NCI-H2081 treated with DMSO at 0.1 percent for 48 hours (cell line): ENCODE measurements around the gene PTPN3.
"Not testable (repeated sequence)": the region's sequence is repeated elsewhere in the genome, so short reads cannot be mapped to it uniquely, and the experiment has no call there.

ENCODE experiments used
- DNase-seq: peaks from one replicate; lab custom pipeline; 2025; lab: John Stamatoyannopoulos, UW

PTPN3 gene

DNA sequence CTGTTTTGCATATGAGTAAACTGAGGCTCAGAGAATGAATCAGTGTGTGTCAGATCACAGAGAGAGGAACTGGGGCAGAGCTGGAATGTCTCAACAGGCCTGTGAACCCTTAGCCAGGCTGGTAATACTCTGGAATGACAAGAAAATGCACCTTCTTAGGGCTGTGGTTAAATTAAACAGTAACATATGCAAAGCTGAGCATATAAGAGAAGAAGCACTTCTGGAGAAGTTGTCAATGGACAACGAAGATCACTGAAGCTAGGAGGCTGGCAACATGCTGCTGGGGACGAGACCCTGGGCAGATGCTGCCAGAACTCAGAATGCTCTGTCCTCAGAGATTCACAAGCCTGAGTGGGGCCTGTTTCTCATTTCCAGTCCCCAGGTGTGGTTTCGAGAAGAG is 112.6 kb downstream of the PTPN3 start:
- no peak for DNase-seq

DNA sequence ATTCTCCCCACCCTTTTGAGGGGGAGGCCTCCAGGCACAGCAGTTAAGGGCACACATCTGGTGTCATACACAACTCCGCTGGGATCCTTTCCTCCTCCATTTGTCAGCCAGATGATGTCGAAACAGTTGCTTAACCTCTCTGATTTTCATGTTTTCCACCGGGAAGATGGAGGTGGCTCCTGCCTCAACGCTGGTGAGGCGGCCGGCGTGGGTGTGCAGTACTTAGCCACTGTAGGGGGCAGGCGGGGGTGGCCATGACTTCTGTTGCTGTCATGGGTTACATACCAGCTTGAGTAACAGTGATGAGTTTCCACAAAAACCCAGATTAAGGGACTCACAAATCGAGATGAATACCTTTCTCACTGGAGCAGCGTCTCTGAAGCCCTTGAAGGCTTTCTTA is 114.2 kb downstream of the PTPN3 start:
- no peak for DNase-seq

DNA sequence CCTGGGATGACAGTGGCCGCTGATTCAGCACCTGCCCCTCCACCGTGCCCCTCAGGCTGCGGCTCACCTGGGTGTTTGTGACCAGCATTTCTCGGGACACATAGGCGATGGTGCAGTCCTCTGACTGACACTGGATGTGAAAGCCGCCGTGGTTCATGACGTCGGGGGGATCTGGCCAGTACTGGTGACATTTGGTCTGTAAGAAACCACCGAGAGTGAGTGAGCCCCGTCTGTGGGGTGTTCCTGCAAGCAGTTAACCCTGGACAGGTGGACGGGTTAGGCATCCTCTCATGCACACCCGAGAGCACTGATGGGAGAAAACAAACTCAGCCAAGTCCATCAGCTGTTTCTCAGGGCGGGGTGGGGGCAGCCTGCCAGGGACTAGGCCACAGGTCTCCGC is 114.8 kb downstream of the PTPN3 start:
- no peak for DNase-seq

DNA sequence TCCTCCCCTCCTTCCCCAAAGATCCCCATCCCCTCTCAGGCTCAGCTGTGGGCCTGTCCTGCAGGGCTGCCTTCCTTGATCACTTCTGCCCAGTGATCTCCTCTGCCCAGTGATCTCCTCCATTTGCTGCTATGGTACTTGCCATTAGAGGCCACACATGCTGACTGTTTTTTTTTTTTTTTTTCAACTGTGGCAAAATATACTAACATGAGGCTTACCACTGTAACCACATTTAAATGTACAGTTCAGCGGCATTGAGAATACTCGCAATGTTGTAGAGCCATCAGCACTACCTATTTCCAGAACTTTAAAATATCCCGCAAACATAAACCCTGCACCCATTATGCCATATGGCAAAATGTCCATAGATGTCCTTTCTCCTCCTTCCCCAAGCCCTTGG is 115.5 kb downstream of the PTPN3 start:
- no peak for DNase-seq

DNA sequence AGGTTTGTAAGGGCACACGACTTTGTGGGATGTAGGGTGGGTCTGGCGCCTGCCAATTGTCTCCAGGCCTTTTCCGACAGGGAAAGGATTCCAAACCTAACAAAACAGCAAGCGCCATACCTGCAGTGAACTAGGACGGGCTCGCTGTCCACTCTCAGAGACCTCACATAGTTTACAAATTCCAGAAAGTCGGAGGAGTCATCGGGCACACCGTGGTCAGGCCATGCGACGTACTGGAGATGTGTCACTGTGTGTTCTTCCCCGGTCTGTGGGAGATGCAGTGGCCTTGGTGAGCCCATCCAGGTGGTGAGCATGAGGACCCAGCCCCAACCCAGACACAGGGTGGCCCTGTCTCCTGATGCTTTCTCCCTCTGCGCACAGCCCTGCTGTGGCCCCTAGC is 115.9 kb downstream of the PTPN3 start:
- DNase-seq: no peak

DNA sequence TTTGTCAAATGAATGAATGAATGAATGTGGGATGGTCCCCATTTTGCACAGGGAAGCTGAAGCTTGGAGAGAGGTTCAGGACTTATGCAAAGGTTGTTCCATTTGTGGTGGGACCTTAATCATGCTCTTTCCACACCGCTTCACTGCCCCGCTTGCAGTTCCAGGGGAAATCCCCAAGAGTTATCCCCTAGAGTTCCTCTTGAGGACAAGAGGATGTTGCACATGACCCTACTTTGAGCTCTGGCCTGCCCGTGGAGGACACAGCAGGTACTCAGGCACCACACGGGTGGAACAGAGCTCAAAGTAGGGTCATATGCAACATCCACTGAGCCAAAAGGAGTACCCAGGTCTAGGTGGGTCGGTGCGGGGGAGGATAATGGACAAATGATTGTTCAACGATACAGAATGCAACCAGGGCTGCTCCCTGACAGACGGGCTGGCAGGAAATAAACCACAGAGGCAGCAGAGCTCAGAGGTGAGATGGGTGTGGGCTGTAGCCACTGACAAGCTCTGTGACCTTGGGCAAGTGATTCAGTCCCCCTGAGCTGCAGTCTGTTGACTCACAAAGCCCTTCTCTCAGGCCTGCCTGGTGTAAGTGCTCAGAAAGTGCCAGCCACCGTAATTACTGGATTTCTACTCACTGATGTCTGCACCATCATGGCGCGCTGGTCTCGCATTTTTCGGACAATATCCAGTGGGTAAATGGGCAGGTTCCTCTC is 116.9 kb downstream of the PTPN3 start:
- no peak for DNase-seq

DNA sequence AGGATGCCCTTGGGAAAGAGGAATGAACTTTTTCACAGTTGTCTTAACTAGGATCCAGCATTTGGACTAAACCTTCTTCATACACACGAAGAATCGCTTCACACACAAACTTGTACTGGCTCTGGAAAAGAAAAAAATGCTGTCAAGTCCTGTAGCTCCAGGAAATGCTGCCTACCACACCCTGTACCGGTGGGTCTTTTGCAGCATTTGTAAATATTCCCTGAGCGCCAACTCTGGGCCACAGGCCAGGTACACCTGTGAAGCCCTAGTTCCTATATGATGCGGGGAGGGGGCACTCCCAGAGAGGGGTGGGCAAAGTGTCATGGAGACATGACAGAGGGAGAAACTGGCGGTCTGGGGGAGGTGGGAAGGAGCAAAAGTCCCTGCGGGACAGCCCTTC is 118.6 kb downstream of the PTPN3 start:
- no peak for DNase-seq

DNA sequence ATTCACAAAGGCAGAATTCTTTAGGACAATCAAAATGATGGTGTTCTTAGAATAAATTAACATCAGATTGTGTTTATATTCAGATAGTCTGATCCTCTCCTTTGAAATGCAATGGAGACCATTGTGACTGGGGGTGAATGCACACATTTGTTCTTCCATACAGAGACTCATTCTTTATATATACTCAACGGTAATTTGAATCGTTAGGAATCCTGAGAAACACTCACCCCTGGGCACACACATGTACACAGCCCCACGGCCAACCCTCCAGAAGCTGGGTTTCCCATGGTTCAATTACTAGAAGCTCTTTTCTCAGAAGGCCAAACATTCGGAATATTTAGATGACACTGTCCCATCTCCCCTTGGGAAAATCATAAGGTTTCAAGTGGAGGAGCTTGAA is 119.8 kb downstream of the PTPN3 start:
- no peak for DNase-seq

DNA sequence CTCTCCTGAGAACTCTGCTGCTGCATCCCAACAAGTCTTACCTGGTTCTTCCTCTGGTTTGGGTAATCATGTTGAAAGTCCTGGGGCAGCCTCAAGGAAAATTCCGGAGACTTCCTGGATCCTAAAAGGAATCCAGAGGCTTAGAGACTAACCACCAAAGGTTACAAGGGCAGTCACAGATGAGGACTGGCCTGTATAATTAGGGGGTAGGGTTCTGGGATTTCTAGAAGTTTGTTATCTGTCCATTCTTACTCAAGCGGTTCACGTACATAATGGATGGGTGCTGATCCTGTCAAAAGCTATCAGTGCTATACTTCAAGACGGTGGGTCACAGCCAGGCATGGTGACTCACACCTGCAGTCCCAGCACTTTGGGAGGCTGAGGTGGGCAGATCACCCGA is 125.9 kb downstream of the PTPN3 start:
- DNase-seq: no peak

DNA sequence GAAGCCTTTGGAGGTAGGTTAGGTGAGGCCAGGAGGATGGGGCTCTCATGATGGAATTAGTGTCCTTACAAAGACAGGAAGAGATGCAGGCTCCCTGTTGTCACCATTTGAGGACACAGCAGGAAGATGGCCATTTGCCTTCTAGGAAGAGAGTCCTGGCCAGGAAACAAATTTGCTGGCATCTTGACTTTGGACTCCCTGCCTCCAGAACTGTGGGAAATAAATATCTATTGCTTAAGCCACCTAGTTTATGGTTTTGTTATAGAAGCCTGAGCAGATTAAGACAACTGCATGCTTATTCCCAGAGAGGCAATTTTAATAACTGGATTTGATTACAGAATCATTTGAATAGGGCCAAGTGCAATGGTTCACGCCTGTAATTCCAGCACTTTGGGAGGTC is 126.7 kb downstream of the PTPN3 start:
- no peak for DNase-seq

DNA sequence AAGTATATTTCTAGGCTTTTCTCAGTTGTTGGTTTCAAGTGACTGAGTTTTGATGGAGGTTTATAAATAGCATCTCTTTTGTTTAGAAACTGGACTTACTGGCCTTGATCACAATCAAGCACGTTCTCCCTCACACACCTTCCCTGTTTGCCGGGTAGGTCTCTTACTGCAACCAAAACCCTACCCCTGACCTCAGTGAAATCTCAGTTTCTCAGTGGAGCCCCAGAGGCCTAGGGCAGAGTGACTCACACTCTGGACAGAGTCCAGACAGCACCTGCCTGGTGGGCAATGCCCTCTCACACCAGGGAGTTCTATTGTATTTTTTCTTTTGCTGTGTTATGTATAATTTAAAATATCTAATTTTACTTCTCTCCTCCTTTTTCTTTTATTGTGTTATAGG is 128.8 kb downstream of the PTPN3 start:
- no peak for DNase-seq

DNA sequence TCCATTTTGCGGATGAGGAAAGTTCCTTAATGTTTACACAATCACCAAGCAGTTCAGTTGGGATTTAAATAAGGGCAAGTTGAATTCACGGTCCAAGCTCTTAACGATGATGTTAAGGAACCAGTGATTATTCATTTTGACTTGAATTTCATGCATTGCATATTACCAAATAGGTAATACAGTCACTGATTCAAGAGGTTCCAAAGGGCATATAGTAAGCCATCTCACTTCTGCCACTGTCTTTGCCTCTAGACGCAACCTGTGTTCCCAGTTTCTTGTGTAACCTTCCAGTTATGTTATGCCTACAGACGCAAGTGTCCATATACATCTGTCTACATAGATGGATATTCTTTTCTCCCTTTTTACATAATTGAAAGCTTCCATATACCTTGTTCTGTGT is 137.3 kb downstream of the PTPN3 start:
- DNase-seq: no peak

DNA sequence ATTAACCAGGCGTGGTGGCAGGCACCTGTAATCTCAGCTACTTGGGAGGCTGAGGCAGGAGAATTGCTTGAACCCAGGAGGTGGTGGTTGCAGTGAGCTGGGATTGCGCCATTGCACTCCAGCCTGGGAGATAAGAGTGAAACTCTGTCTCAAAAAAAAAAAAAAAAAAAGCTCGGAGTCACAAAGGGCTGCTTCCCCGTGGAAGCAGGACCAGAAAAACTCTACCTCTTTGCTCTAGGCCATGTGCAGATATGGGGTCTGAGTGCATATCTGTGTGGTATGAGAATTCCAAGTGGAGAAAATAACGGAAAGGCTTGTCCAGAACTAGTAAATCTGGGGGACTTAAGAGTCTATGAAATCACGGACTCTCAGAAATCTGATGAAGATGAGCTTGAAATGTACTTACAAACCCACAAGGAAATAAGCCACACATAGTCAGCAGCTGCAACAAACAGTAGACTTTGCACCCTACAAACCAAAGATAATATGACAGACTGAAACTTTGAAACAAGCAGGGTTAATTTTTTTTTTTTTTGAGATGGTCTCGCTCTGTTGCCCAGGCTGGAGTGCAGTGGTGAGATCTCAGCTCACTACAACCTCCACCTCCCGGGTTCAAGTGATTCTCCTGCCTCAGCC is 139.0 kb downstream of the PTPN3 start:
- not testable (repeated sequence) for DNase-seq

DNA sequence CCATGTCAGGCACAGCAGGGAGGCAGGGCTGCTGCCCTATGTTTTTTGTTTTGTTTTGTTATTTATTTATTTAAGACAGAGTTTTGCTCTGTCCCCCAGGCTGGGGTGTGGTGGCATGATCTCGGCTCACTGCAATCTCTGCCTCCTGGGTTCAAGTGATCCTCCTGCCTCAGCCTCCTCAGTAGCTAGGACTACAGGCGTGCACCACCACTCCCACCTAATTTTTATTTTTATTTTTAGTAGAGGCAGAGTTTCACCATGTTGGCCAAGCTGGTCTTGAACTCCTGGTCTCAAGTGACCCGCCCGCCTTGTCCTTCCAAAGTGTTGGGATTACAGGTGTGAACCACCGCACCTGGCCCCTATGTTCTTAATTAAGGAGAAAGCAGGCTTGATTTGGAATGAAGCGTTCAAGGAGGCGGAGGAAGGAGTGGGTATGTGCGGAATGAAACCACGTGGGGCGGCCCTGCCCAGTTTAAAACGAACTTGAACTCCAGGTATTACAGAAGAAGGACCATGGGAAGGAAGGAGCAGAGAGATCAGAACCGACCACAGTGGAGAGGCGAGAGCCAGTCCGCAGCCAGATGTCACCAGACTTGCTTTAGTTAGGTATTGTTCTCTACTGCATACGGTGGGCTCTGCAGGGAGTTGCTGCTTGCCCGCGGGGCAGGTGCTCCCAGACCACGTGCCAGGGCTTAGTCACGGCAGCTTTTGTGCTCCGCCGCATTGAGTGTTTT is 142.4 kb downstream of the PTPN3 start:
- no peak for DNase-seq

DNA sequence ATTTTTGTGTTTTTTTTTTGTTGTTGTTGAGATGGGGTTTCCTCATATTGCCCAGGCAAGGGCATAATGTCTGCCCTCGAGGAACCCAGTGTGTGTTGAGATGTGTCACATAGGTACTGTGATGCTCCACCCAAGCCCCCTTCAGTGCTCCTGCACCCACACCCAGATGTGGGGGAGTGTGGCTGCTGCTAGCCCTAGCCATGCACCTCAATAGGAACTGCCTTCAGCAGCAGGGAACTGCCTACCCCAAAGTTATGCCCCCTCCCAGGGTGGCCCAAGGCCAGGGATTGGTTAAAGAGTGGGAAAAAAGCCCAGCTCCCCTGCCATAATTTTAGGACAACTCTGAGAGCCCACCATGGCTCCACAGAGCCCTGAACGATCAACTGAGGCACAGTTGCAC is 143.9 kb downstream of the PTPN3 start:
- no peak for DNase-seq

DNA sequence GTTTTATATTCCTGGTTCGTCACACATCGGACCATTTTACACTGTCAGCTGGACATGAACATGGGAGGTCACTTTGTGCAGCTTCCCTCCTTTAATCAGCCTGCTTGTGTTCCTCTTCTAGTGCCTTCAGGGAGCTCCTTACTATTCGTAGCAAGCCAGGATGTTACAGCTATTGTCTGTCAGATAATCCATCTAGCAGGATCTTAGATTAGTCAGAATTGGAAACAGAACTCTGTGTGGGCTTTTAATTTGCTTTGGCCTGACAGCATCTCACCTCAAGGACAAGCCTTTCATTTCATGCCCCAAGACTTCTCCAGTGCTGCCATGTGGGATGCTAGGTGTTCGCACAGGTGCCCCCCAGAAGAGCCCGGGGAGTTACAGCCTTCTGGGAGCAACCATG is 147.1 kb downstream of the PTPN3 start:
- no peak for DNase-seq

DNA sequence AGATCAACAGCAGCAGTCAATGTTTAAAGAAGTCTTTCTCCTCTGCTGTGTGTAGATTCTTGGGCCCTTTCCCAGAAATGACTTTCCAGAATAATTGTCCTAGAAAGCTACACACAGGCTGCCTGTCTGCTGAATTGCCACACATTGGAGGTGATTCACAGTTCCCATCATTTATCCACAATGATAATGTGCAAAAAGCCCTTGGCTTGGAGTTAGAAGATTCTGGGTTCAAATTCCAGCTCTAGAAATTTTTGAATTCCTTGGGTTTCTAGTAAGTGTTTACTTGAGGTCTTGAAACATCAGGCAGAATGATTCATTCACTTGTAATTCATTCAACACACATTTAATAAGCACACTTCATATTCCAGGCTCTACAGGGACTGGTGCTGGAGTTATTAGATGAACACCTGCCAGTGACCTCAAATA is 148.7 kb downstream of the PTPN3 start:
- no peak for DNase-seq

DNA sequence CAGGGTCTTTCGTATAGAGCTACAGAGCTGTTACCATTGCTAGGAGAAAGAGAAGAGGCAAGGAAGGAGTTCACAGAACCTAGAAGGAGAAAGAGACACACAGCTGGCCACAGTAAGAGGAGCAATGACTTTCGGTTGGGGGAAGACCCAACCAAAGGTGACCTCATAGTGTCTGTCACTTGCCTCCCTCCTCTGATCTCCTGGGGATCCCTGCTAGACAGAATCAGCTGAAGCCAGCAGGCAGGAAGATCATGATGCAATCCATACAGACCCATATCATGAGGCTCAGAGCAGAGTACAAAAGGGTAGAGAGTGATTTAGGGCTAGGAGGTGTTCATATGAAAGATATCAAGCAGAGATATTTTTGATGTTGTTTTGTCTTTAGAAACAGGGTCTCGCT is 151.2 kb downstream of the PTPN3 start:
- DNase-seq: no peak

DNA sequence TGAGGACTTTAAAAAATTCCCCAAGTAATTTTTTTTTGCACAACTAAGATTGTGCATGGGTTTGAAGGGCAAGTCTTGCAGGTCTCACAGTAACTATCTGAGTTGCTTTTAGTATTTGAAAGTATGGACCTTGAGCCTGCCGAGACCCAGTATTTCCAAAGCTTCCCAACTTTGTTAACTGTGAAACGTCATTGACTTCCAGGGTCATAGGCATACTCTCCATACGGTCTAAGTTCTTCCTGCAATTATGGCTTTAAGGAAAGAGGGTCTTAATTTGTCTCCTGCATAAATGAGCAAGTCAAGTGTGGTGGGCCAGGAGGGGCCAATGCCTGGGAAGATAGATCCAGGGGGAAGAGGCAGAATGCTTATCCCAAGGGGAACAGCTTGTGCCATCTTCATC is 153.2 kb downstream of the PTPN3 start:
- DNase-seq: no peak

DNA sequence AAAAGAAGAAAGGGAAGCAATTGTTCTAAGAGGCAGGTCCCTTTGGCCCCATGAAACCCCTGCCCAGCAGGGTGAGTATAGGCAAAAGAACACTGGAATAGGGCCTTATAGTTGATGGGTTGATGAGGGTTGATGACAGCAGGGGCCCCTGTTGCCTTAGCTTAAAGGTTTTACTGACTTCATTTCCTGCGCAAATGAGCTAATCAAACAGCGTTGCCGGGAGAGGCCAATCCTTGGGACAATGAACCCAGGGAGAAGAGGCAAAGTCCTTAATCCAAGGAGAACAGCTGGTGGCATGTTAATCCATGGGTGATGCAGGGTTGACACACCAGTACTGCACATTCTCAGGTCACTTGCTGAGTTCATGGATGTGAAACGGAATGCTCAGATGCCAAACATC is 155.2 kb downstream of the PTPN3 start:
- no peak for DNase-seq

DNA sequence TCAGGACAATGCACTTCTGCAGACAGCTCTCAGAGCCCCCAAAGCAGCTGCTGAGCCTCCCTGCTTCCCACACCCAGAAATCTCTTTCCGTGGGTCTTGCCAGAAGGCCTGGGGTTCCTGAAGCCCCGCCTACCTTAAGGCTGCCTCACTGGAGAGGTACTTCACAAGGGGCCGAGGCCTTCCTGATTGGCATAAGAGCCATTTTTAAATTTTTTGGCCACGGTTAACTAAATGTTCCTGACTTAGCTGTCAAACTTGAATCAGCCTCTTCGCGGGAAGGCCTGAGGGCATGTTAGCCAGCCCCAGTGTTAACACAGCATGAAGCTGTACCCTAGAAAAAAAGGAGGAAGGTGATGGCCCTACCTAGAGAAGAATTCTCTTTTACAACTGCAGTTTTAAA is 156.5 kb downstream of the PTPN3 start:
- no peak for DNase-seq

DNA sequence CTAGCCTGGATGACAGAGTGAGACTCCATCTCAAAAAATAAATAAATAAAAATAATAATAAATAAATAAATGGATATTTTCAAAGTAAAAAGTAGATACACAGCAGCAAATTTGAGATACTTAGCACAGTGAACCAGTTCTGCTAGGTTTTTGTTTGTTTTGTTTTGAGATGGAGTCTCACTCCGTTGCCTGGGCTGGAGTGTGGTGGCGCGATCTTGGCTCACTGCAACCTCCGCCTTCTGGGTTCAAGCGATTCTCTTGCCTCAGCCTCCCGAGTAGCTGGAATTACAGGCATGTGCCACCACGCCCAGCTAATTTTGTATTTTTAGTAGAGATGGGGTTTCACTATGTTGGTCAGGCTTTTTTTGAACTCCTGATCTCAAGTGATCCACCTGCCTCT is 157.1 kb downstream of the PTPN3 start:
- DNase-seq: not testable (repeated sequence)

DNA sequence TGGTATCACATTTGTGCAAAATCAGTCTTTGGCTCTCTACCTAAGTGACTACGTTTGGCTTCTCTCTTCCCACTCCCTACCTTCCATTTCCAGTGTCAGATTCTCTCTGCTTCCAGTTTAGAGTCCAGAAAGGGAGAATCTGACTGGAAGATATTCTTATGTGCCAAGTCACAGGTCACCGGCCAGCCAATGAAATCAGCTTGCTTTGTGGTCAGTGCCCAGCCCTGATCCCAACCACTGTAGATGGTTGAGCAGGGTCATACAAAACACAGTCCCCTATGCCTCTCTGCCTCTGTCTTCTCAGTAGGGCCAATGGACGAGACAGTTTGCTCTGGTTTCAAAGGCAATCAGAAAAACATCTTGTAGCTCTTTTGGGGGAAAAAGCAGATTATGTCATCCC is 161.7 kb downstream of the PTPN3 start:
- no peak for DNase-seq
